ENCODE measurements around the gene INPP4A.

GRCh38 chr2:98583276-98583675 is 138.6 kb downstream of the INPP4A start:
- TF ChIP-seq POLR2A (IDR thresholded peaks at IDR 0.05) (no peak), CTCF (IDR thresholded peaks at IDR 0.05) (no peak)

Measured in esophagus squamous epithelium (tissue), 4 donors.